Endodermal cell (in vitro differentiated cells): ENCODE results near the gene CCDC68. TPM values are rescaled to one million over a fixed set of nuclear protein-coding genes. Genes with fewer than 3 reads are reported as not detected.

Source experiments
- DNase-seq: peaks from one replicate; pipeline ENCODE4 v3.0.0-alpha.2; 2017
- H3K27ac ChIP-seq: 2 replicates; pipeline ENCODE4 v1.5.1; 2013; ENCODE audit warnings: mild to moderate bottlenecking, low read depth, low read length, moderate library complexity
- H3K27me3 ChIP-seq: 2 replicates; pipeline ENCODE4 v1.6.1; 2013; ENCODE audit warnings: mild to moderate bottlenecking, low read length, moderate library complexity; ENCODE audit not compliant: insufficient read depth, control insufficient read depth, poor library complexity, severe bottlenecking
- H3K36me3 ChIP-seq: 2 replicates; pipeline ENCODE4 v1.7.0; 2013; ENCODE audit warnings: mild to moderate bottlenecking, low read length, moderate library complexity; ENCODE audit not compliant: control insufficient read depth, insufficient read depth
- H3K4me1 ChIP-seq: one replicate; pipeline ENCODE4 v1.7.0; 2013; ENCODE audit warnings: low read length; ENCODE audit not compliant: control insufficient read depth, insufficient read depth
- H3K4me3 ChIP-seq: 2 replicates; pipeline ENCODE4 v1.5.1; 2013; ENCODE audit warnings: mild to moderate bottlenecking, low read length, moderate library complexity
- H3K9ac ChIP-seq: 2 replicates; pipeline ENCODE4 v1.6.1; 2013; ENCODE audit warnings: mild to moderate bottlenecking, low read length, moderate library complexity; ENCODE audit not compliant: poor library complexity, severe bottlenecking; ENCODE audit errors: extremely low read depth
- H3K9me3 ChIP-seq: 2 replicates; pipeline ENCODE4 v1.6.1; 2013; ENCODE audit warnings: mild to moderate bottlenecking, low read length, moderate library complexity; ENCODE audit not compliant: control insufficient read depth
- H3K27ac Mint-ChIP-seq: 2 replicates; pipeline ENCODE4 v1.8.0; 2020; ENCODE audit warnings: mixed read lengths
- H3K27me3 Mint-ChIP-seq: 2 replicates; pipeline ENCODE4 v1.8.0; 2021; ENCODE audit warnings: mild to moderate bottlenecking, mixed read lengths; ENCODE audit not compliant: insufficient read depth
- H3K36me3 Mint-ChIP-seq: 2 replicates; pipeline ENCODE4 v1.8.0; 2020; ENCODE audit warnings: low read depth, mixed read lengths
- H3K4me1 Mint-ChIP-seq: 2 replicates; pipeline ENCODE4 v1.8.0; 2020; ENCODE audit warnings: mixed read lengths
- H3K4me3 Mint-ChIP-seq: 2 replicates; pipeline ENCODE4 v1.8.0; 2020; ENCODE audit warnings: mild to moderate bottlenecking, moderate library complexity, mixed read lengths
- H3K9me3 Mint-ChIP-seq: 2 replicates; pipeline ENCODE4 v1.8.0; 2020; ENCODE audit warnings: mild to moderate bottlenecking, mixed read lengths
- CTCF ChIP-seq: fragments of 200-600 bp; sonication (generic); conservative IDR thresholded peaks from 2 replicates; pipeline ENCODE4 v1.5.0; 2021; ENCODE audit warnings: antibody characterized with exemption, mild to moderate bottlenecking
- WGBS, 2 experiments: methylation state at CpG; one replicate each; pipeline versions ENCODE4 v1.1.5 to v1.1.7; 2013; ENCODE audit warnings: missing lambda C conversion rate in 2 of 2, mixed read lengths in 1 of 2; ENCODE audit not compliant: insufficient coverage in 1 of 2, insufficient read length in 1 of 2; 5-methylcytosine and 5-hydroxymethylcytosine counted together
- total RNA-seq, 2 donors: library from RNA; stranded (reverse); fragmentation: NEBNext Ultra II Directional in 1 of 2; extraction: Animal tissue kit (Norgen Biotek cat#: 25700) in 1 of 2; gene quantifications; 2 replicates in 1 of 2; 3 replicates in 1 of 2; pipeline ENCODE4 v1.2.1, GENCODE V29; 2021

CCDC68 gene
- total RNA-seq, 2 donors from 2014 or later, result 0.53 to 0.80 TPM

GRCh38 chr18:54999016-54999415 lies 39.8 kb upstream of the CCDC68 start:
- no peak overlapping the region for H3K9ac ChIP-seq

GRCh38 chr18:54995421-54996143 lies 36.3 kb upstream of the CCDC68 start:
- H3K4me1 Mint-ChIP-seq, result no peaks in the 10 kb centered on the region

More at GRCh38 chr18:54999016-54999415, 39.8 kb upstream of the CCDC68 start:
- Mint-ChIP-seq H3K36me3 (no peaks in the 10 kb centered on the region), H3K27ac (no peak overlapping the region), H3K4me1 (no peaks in the 10 kb centered on the region), H3K9me3 (no peaks in the 10 kb centered on the region), H3K4me3 (no peak overlapping the region), H3K27me3 (no peaks in the 10 kb centered on the region)
- H3K27me3 ChIP-seq, result no peaks in the 10 kb centered on the region
- H3K9me3 ChIP-seq, result no peaks in the 10 kb centered on the region
- 96 to 100% methylated on average over 3 to 5 of the region's 5 CpGs for WGBS, 2 experiments
- no peak overlapping the region for H3K4me3 ChIP-seq
- H3K36me3 ChIP-seq, result no peaks in the 10 kb centered on the region
- H3K4me1 ChIP-seq, result no peaks in the 10 kb centered on the region
- DNase-seq, result no peak
- H3K27ac ChIP-seq, result no peak overlapping the region
- no peak for TF ChIP-seq CTCF

GRCh38 chr18:54991981-54992380 lies 32.7 kb upstream of the CCDC68 start:
- TF ChIP-seq CTCF, result no peak
- no peak overlapping the region for H3K4me3 Mint-ChIP-seq
- no peak overlapping the region for H3K9ac ChIP-seq
- no peaks in the 10 kb centered on the region for H3K4me1 Mint-ChIP-seq
- no peak overlapping the region for H3K27ac ChIP-seq
- 86 to 93% methylated on average over 1 to 4 of the region's 4 CpGs for WGBS, 2 experiments
- H3K36me3 Mint-ChIP-seq, result no peaks in the 10 kb centered on the region
- H3K27ac Mint-ChIP-seq, result no peak overlapping the region
- no peaks in the 10 kb centered on the region for H3K9me3 Mint-ChIP-seq
- no peaks in the 10 kb centered on the region for H3K36me3 ChIP-seq
- no peaks in the 10 kb centered on the region for H3K27me3 ChIP-seq
- no peaks in the 10 kb centered on the region for H3K9me3 ChIP-seq
- no peak for DNase-seq
- no peaks in the 10 kb centered on the region for H3K4me1 ChIP-seq
- H3K27me3 Mint-ChIP-seq, result no peaks in the 10 kb centered on the region
- no peak overlapping the region for H3K4me3 ChIP-seq

More at GRCh38 chr18:54995421-54996143, 36.3 kb upstream of the CCDC68 start:
- Histone ChIP-seq H3K9ac (no peak overlapping the region), H3K4me1 (no peaks in the 10 kb centered on the region), H3K27ac (no peak overlapping the region), H3K4me3 (no peak overlapping the region), H3K36me3 (no peaks in the 10 kb centered on the region), H3K9me3 (no peaks in the 10 kb centered on the region), H3K27me3 (no peaks in the 10 kb centered on the region)
- WGBS, 2 experiments, result 93 to 100% methylated on average over 1 to 5 of the region's 5 CpGs
- Mint-ChIP-seq H3K36me3 (no peaks in the 10 kb centered on the region), H3K9me3 (no peaks in the 10 kb centered on the region), H3K27ac (no peak overlapping the region), H3K27me3 (no peaks in the 10 kb centered on the region), H3K4me3 (no peak overlapping the region)
- no peak for TF ChIP-seq CTCF
- DNase-seq, result no peak
